HG02981 (cell line): ENCODE data around the gene BANP.
"Not testable (repeated sequence)": the region's sequence is repeated elsewhere in the genome, so short reads cannot be mapped to it uniquely, and the experiment has no call there.

ENCODE experiments used
- ATAC-seq: cut with Tn5 transposase; IDR thresholded peaks from one replicate; pipeline ENCODE4 v1.9.1; 2021; ENCODE audit warnings: mild to moderate bottlenecking, moderate library complexity; ENCODE audit not compliant: unreplicated experiment

Gene BANP

GRCh38 chr16:87965417-87965816, 14.2 kb downstream of the BANP start:
- no peak for ATAC-seq

- no peak for ATAC-seq
These were observed 14.9 kb downstream of the BANP start for GRCh38 chr16:87966064-87966645.

DNA sequence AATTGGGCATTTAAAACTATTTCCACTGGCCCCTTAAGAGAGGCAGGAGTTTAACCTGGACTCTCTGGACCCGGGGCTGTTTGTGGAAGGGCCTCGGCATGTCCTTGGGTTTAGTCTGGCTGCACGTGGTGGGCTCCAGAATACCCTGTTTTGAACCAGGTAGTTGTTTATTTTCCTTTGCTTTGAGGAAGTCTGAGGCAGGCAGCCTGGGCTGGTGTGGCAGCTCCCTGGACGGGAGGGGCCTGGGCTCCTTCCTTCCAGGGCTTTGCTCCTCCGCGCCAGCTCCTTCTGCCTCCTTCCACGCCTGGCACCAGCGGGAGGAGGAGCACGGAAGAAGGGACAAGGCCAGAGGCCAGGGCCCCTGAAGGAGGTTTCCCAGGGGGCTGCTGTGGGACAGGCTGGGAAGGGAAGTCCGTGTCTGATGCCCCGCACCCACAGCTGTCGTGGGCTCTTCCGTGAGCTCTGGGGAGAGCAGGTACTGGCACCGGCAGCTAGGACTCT, 15.5 kb downstream of the BANP start:
- ATAC-seq, result no peak

DNA sequence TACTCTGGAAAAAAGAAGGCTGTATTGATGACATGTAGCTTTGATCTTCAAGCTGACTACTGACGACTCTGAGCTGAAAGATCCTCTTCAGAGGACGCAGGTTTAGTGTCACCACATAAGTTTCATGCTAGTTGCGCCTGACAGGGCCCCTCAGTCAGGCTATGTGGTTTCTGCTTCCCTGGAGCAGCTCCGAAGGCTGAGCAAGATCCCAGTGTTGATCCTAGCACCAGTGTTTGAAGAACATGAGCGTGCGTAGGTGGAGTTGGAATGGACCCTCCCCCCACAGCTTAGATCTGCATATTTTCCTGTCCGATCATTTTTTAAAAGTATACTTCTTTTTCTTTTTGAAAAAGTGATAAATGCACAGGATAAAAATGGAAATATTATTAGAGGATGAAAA, 17.3 kb downstream of the BANP start:
- no peak for ATAC-seq

- ATAC-seq, result no peak
These were observed 19.0 kb downstream of the BANP start for GRCh38 chr16:87970186-87970585.

DNA sequence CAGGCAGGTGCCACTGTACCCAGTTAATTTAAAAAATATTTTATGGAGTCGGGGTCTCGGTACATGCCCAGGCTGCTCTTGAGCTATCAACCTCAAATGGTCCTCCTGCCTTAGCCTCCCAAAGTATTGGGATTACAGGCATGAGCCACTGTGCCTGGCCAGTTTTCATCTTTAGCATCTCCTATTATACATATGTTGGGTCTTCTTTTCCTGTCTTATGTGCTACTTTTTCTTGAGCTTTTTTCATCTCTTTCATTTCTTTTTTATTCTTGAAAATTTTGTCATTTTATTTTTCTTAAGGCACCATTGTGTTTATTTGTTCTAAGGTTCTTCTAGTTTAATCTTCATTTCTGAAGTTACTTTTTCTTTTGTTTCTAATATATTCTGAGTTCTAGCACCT, 20.7 kb downstream of the BANP start:
- ATAC-seq, result no peak

DNA sequence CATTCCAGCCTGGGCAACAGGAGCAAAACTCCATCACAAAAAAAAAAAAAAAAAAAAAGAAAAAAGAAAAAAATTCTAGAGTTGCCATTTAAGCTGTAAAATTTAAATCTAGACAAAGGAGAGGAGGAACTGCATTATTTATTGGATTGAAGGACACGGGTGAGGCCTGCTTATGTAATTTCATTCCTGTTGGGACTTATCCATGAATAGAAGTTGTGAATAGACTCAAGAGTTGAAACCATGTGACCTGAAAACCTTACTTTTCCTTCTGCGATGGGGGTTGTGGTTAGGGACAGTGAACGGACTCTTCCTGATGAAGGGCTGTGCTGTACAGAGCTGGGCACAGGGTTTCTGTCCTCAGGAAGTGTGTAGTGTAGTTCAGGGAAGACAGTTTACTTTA, 22.5 kb downstream of the BANP start:
- ATAC-seq, result no peak

GRCh38 chr16:87974178-87974577, 22.9 kb downstream of the BANP start:
- no peak for ATAC-seq

DNA sequence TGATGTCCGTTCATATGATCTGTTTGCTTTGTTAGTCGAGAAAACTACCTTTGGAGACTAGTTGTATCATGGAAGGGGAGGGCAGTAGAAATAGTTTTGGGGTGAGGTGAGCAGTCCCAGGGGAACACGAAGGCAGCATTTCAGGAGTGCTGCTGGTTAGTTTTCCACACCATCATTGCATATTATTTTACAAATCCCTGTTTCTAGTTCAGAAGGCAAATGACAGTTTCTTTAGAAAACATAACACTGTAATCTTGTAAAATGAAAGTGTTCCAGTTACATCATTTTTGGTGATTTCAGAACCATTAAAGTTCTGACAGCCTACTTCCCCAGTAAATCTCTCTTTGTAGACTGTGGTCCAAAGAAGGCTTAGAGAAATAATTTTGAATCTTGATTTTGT, 25.4 kb downstream of the BANP start:
- no peak for ATAC-seq

DNA sequence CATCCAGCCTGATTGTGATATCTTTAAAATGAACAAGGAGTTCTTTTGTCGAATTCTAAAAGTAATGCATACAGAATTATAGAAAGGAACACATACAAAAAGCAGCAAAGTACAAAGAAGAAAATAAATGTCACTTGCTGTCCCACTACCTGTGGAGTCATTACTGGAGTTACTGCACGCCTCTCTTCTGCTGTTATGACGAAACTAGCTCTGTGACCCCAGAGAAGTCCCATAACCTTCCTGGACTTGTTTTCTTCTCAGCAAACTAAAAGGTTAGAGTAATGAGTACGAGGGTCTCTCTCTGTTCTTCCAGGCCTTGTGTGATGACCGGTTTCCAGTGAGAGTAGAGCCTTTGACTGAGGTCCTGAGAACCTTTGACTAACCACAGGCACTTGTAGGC, 26.9 kb downstream of the BANP start:
- no peak for ATAC-seq

- no peak for ATAC-seq
These were observed 28.1 kb downstream of the BANP start for GRCh38 chr16:87979352-87979751.

DNA sequence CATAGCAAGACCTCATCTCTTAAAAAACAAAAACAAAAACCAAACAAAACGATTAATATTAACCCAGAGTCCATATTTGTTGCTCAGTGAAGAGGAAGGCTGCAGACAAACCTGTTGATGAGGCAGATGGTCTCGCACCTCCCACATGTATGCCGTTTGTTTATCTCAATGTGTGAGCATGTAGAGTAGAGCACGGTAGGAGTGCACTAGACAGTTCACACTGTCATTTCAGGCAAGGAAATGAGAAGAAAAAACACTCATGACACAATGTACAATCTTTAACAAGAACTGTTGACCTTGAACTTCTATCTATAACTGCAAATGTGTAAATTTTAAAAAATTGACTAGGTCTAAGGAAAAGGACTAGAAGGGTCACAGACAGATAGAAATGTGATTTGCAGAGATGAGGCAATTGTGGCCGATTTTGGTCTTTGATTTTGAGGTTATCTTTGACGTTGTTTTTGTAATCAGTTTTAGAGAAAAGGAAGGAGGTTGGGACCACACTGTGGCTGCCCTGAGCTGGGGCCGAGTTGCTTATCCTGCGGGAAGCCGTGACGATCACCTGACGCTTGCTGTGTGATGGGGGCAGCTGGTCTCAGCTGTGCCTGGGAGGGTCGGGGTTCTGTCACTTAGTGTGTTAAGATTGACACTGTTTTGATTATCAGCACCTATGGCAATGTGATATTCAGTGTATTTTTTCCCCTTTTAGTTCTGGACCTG, 28.8 kb downstream of the BANP start:
- not testable (repeated sequence) for ATAC-seq

DNA sequence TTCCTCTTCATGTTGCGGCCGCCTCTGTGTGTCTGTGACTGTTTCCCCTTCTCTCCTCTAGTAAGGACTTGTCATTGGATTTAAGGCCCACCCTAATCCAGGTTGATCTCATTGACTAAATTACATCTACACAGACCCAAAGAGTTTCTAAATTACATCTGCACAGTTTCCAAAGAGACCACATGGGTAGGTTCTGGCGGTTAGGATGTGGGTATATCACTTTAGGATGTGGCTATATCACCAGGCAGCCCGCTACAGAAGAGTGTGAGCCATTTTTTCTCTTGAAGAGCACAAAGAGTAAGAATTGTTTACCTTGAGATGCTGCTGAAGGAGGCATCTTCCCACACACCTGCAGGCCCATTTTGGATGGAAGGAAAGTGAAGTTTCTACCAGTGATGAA, 30.1 kb downstream of the BANP start:
- ATAC-seq, result not testable (repeated sequence)

- ATAC-seq, result no peak
These were observed 31.4 kb downstream of the BANP start for GRCh38 chr16:87982581-87983041.

GRCh38 chr16:87983072-87983736, 32.0 kb downstream of the BANP start:
- ATAC-seq, result not testable (repeated sequence)

DNA sequence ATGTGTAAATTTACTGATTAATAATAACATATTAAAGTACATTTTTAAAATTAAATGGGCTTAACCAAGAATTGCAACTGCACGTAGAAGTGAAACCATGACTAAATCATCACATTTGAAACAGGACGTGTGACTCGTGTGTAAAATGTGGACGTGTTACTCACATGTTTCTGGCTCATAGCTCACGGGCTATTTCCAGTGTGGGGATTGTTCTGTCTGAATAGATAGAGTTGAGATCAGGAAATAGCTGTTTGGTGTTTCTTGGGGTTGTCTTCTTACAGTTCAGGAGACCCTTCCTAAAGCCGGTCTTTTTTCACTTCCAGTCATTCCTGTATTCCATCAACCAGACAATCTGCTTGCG, 32.5 kb downstream of the BANP start:
- not testable (repeated sequence) for ATAC-seq

DNA sequence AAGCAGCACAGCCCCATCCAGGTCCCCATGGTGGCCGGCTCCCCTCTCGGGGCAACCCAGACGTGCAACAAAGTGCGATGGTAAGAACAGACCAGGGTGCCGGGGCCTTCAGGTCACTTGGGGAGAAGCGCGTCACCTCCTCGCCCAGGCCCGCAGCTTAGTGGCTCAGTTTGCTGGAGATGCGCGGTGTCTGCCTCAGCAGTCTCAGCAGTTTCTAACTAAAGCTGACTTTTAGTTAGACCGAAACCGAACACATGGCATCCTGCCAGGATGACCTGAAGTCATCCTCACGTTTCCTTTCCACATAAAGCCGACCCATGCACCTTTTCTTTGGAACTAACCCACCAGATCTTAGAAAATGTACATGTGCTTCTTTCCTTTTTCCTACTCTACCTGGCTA, 32.9 kb downstream of the BANP start:
- ATAC-seq, result not testable (repeated sequence)

GRCh38 chr16:87984632-87985267, 33.5 kb downstream of the BANP start:
- ATAC-seq, result no peak

DNA sequence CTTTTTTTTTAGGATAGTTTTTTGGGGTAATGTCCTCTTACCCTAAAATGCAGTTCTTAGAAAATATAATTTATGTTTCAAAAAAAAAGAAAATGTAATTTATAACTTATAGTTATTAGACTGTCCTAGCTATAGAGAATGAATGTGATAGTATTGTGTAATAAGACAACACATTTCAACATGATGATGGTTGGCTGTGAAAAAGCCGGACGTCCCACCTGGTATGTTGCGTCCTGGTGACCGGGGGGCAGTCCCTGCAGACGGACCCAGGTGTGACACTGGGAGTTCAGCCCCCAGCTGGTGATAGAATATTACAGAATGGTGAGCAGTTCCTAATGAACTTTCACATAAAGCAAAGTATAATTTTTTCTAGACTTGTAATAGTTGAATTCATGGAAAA, 34.3 kb downstream of the BANP start:
- not testable (repeated sequence) for ATAC-seq

GRCh38 chr16:87986361-87986849, 35.2 kb downstream of the BANP start:
- ATAC-seq, result not testable (repeated sequence)

DNA sequence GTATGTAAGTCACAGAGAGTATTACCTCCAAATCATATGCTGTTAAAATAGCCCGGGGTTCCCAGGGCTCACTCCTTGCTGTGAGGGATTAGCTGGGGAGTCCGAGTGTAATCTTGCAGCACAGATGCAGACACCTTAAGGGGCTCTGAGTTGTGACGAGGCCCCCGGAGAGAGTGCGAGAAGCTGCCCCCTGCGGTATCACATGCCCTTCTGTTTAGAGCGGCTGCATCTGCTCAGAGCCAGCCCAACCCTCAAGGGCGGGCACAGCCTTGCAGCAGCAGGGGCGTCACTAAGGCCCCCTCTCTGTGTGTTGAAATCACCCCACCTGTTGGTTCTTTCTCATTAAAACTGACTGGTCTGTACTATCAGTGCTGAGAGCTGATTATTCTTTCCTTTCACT, 37.4 kb downstream of the BANP start:
- not testable (repeated sequence) for ATAC-seq
